ENCODE data around the gene GET4. TPM values are rescaled to one million over a fixed set of nuclear protein-coding genes. Genes with fewer than 3 reads are reported as not detected.

The GET4 gene
- total RNA-seq, 1 donor: 17.7 TPM

DNA sequence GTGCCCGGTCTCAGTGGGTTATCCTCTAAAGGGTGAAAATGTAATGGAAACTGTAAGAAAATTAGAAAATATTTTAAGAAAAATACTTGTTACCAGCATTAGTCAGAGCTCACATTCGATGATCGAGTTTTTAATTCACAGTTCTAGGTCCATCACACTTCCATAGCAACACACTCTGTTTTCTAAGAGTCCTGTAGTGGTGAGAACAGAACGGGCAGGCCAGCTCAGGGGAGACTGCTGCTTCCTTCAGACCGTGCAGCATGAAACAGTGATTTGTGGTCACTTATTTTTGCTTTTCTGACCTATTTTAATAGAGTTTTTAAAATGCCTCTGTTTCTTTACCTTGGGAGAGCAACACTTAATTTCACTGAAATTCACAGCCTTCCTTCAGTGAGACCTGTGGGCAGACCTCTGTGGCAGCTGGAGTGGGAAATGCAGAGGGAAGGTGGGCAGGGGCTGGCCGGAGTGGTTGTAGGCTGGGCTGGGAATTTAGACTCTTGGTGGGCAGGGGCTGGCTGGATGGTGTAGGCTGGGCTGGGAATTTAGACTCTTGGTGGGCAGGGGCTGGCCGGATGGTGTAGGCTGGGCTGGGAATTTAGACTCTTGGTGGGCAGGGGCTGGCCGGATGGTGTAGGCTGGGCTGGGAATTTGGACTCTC is 42.6 kb upstream of the GET4 start:
- Histone ChIP-seq H3K36me3 (ENCODE audit: insufficient read depth, low read length) (peaks cover 9% of the 10 kb centered on the region), H3K27ac (ENCODE audit: low read depth, low read length) (peak overlapping the region; percentile 98), H3K4me2 (ENCODE audit: insufficient read depth, low read length) (no peak overlapping the region), H2AFZ (ENCODE audit: low read length) (no peak overlapping the region), H3K79me2 (ENCODE audit: insufficient read depth, low read length) (peaks cover 92% of the 10 kb centered on the region), H3K4me1 (ENCODE audit: insufficient read depth, low read length) (peaks cover 20% of the 10 kb centered on the region), H3K4me3 (ENCODE audit: insufficient read depth, low read length) (no peak overlapping the region), H4K20me1 (ENCODE audit: insufficient read depth, low read length) (peaks cover 21% of the 10 kb centered on the region), H3K27me3 (ENCODE audit: insufficient read depth, low read length) (no peaks in the 10 kb centered on the region), H3K9me3 (ENCODE audit: low read depth, low read length) (no peaks in the 10 kb centered on the region)
- TF ChIP-seq, protein P1, sequence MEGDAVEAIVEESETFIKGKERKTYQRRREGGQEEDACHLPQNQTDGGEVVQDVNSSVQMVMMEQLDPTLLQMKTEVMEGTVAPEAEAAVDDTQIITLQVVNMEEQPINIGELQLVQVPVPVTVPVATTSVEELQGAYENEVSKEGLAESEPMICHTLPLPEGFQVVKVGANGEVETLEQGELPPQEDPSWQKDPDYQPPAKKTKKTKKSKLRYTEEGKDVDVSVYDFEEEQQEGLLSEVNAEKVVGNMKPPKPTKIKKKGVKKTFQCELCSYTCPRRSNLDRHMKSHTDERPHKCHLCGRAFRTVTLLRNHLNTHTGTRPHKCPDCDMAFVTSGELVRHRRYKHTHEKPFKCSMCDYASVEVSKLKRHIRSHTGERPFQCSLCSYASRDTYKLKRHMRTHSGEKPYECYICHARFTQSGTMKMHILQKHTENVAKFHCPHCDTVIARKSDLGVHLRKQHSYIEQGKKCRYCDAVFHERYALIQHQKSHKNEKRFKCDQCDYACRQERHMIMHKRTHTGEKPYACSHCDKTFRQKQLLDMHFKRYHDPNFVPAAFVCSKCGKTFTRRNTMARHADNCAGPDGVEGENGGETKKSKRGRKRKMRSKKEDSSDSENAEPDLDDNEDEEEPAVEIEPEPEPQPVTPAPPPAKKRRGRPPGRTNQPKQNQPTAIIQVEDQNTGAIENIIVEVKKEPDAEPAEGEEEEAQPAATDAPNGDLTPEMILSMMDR (IDR thresholded peaks at IDR 0.05; ENCODE audit: extremely low read depth, low read depth, low read length): no peak
- DNase-seq (ENCODE audit: insufficient read length, low spot score, missing footprints): no peak

DNA sequence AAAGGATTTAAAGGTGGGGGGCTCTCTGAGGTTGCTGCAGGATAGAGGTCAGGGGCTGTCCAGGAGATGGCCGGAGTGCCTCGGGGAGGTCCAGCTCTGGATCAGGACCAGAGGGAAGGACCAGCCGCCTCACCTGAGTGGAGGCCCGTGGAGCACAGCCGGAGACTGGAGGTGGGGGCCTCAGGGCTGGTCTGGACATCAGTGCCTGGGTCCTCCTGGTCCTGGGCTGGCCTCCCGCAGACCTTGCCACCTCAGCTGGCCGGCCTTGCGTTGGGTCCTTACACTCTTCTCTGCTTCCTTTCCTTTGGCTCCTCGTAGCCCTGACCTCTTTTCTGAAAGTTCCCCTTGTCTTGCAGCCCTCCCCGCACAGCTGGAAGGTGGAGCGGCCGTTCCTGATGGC is 42.1 kb upstream of the GET4 start:
- Histone ChIP-seq H3K79me2 (ENCODE audit: insufficient read depth, low read length) (peaks cover 92% of the 10 kb centered on the region), H3K27me3 (ENCODE audit: insufficient read depth, low read length) (no peaks in the 10 kb centered on the region), H2AFZ (ENCODE audit: low read length) (no peak overlapping the region), H3K4me3 (ENCODE audit: insufficient read depth, low read length) (no peak overlapping the region), H3K9me3 (ENCODE audit: low read depth, low read length) (no peaks in the 10 kb centered on the region), H3K4me2 (ENCODE audit: insufficient read depth, low read length) (no peak overlapping the region), H3K27ac (ENCODE audit: low read depth, low read length) (peak overlapping the region; percentile 98), H3K4me1 (ENCODE audit: insufficient read depth, low read length) (peaks cover 20% of the 10 kb centered on the region), H3K36me3 (ENCODE audit: insufficient read depth, low read length) (peaks cover 9% of the 10 kb centered on the region), H4K20me1 (ENCODE audit: insufficient read depth, low read length) (peaks cover 18% of the 10 kb centered on the region)
- TF ChIP-seq, protein P1 (IDR thresholded peaks at IDR 0.05; ENCODE audit: extremely low read depth, low read depth, low read length): no peak
- no peak for DNase-seq (ENCODE audit: insufficient read length, low spot score, missing footprints)

DNA sequence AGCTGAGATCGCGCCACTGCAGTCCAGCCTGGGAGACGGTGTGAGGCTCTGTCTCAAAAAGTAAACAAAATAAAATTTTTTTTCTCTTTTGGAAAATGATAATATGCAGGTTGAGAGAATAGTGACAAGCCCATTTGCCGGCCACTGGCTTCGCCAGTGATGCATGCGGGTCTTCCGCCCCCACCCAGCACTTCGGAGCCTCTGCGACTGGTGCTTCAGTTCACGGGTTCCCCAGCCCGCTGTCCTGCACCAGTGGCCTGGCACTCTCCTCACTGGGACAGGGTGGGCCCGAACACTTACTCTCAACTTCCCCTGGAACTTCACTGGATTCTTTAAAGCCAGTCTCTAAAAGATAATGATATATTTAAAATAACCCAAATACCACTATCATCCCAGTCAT is 41.3 kb upstream of the GET4 start:
- H3K9me3 ChIP-seq (ENCODE audit: low read depth, low read length): no peaks in the 10 kb centered on the region
- TF ChIP-seq, protein P1 (IDR thresholded peaks at IDR 0.05; ENCODE audit: extremely low read depth, low read depth, low read length): no peak
- H3K27me3 ChIP-seq (ENCODE audit: insufficient read depth, low read length): no peaks in the 10 kb centered on the region
- peaks cover 88% of the 10 kb centered on the region for H3K79me2 ChIP-seq (ENCODE audit: insufficient read depth, low read length)
- peaks cover 20% of the 10 kb centered on the region for H3K4me1 ChIP-seq (ENCODE audit: insufficient read depth, low read length)
- no peak overlapping the region for H3K4me3 ChIP-seq (ENCODE audit: insufficient read depth, low read length)
- peaks cover 14% of the 10 kb centered on the region for H3K36me3 ChIP-seq (ENCODE audit: insufficient read depth, low read length)
- no peak for DNase-seq (ENCODE audit: insufficient read length, low spot score, missing footprints)
- no peak overlapping the region for H3K27ac ChIP-seq (ENCODE audit: low read depth, low read length)
- no peak overlapping the region for H2AFZ ChIP-seq (ENCODE audit: low read length)
- peaks cover 17% of the 10 kb centered on the region for H4K20me1 ChIP-seq (ENCODE audit: insufficient read depth, low read length)
- H3K4me2 ChIP-seq (ENCODE audit: insufficient read depth, low read length): no peak overlapping the region

DNA sequence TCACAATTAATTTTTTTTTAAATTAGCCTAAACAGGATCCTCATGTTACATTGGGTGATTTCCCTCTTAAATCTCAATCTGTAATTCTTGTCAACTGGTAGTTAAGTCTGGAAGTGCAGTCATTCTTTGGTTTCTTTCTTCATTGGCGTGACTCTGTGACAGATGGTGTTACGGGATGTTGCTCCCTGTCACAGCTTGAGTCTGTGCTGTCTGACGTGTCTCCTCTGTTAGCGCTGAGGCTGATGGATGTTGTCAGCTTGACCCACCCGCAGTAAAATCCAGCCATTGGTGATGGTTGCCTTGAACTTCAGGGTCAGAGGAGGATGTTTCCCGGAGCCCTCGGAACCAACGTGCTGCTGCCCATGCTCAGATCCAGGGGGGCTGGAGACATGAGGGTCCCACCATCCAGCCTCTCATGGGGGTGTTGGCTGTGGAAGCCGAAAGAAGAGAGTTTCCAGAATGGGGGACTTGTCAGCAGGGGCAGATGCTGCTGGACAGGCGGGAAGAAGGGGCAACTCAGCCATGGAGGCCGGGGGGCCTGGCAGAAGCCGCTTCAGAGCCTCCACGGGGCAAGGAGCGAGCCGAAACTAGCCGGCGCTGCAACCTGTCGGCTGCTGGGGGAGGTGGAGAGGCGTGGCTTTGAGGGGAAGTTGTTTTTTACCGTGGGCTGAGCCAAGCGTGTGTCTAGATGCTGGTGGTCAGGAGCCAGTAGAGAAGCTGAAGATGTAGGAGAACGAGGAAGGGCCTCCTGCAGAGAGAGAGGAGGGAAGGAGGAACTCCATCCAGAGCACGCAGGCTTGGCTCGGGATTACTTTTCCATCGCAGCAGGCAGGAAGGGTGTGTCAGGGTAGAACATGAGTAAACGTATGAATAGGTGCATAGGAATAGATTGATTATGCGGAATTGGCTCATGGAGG is 40.6 kb upstream of the GET4 start:
- H3K9me3 ChIP-seq (ENCODE audit: low read depth, low read length): no peaks in the 10 kb centered on the region
- H2AFZ ChIP-seq (ENCODE audit: low read length): no peak overlapping the region
- H3K4me2 ChIP-seq (ENCODE audit: insufficient read depth, low read length): no peak overlapping the region
- H3K79me2 ChIP-seq (ENCODE audit: insufficient read depth, low read length): peaks cover 84% of the 10 kb centered on the region
- no peak overlapping the region for H3K4me3 ChIP-seq (ENCODE audit: insufficient read depth, low read length)
- H3K27ac ChIP-seq (ENCODE audit: low read depth, low read length): no peak overlapping the region
- H4K20me1 ChIP-seq (ENCODE audit: insufficient read depth, low read length): peaks cover 14% of the 10 kb centered on the region
- peaks cover 20% of the 10 kb centered on the region for H3K4me1 ChIP-seq (ENCODE audit: insufficient read depth, low read length)
- peak; percentile 42 for DNase-seq (ENCODE audit: insufficient read length, low spot score, missing footprints)
- peaks cover 18% of the 10 kb centered on the region for H3K36me3 ChIP-seq (ENCODE audit: insufficient read depth, low read length)
- TF ChIP-seq, protein P1 (IDR thresholded peaks at IDR 0.05; ENCODE audit: extremely low read depth, low read depth, low read length): no peak
- no peaks in the 10 kb centered on the region for H3K27me3 ChIP-seq (ENCODE audit: insufficient read depth, low read length)

All from osteoblast (primary cell).